IMR-90 (cell line): ENCODE results near the gene SLC8A1. TPM values are rescaled to one million over a fixed set of nuclear protein-coding genes. Genes with fewer than 3 reads are reported as not detected.

Source experiments
- ATAC-seq: fragments of 200-7000 bp; cut with Tn5 transposase; 2 replicates; pipeline ENCODE4 v1.9.1; 2020; ENCODE audit warnings: low read depth, mild to moderate bottlenecking, moderate library complexity
- BruUV-seq: library from RNA; stranded (reverse); fragments of 400-500 nt; replicated peaks from 2 replicates; lab custom pipeline; 2021; lab: Mats Ljungman, UMichigan
- CTCF ChIA-PET: fragments of 300-600 bp; formaldehyde crosslinking; extraction: SDS; loops from one replicate; lab custom pipeline; 2021; ENCODE audit warnings: antibody characterized with exemption; lab: Yijun Ruan, JAX
- POLR2A ChIA-PET: fragments of 300-600 bp; sonication (Branson Sonifier 250); formaldehyde crosslinking; loops from one replicate; lab custom pipeline; 2022; ENCODE audit warnings: antibody characterized with exemption; ENCODE audit not compliant: unreplicated experiment; lab: Charles Lee
- DNase-seq: peaks from one replicate; pipeline ENCODE4 v3.0.0; 2013
- H2AFZ ChIP-seq: replicated peaks from 2 replicates; pipeline ENCODE3; 2013; ENCODE audit warnings: low read length, mild to moderate bottlenecking; ENCODE audit not compliant: poor library complexity
- H2AK5ac ChIP-seq: 2 replicates; pipeline ENCODE4 v1.6.1; 2013; ENCODE audit warnings: low read depth, low read length, inconsistent platforms
- H2AK9ac ChIP-seq: replicated peaks from 2 replicates; pipeline ENCODE3; 2013; ENCODE audit warnings: mild to moderate bottlenecking, low read depth, low read length, moderate library complexity; ENCODE audit not compliant: poor library complexity
- H2BK120ac ChIP-seq: 2 replicates; pipeline ENCODE4 v1.6.1; 2013; ENCODE audit warnings: low read depth, low read length, inconsistent platforms
- H2BK15ac ChIP-seq: 3 replicates; pipeline ENCODE4 v1.6.1; 2013; ENCODE audit warnings: low read depth, low read length, inconsistent platforms
- H2BK20ac ChIP-seq: 2 replicates; pipeline ENCODE4 v1.6.1; 2013; ENCODE audit warnings: low read depth, mild to moderate bottlenecking, inconsistent platforms, low read length, moderate library complexity
- H2BK5ac ChIP-seq: 2 replicates; pipeline ENCODE4 v1.6.1; 2013; ENCODE audit warnings: mild to moderate bottlenecking, low read depth, low read length, inconsistent platforms; ENCODE audit not compliant: poor library complexity, severe bottlenecking
- H3K14ac ChIP-seq: replicated peaks from 2 replicates; pipeline ENCODE4 v1.6.1; 2013; ENCODE audit warnings: low read depth, low read length, inconsistent platforms
- H3K18ac ChIP-seq: 2 replicates; pipeline ENCODE4 v1.6.1; 2013; ENCODE audit warnings: low read depth, low read length, control low read depth
- H3K23ac ChIP-seq: 2 replicates; pipeline ENCODE4 v1.6.1; 2013; ENCODE audit warnings: low read depth, low read length, inconsistent platforms
- H3K27ac ChIP-seq: 2 replicates; pipeline ENCODE4 v1.5.1; 2013; ENCODE audit warnings: mild to moderate bottlenecking, control low read depth, low read length; ENCODE audit not compliant: insufficient read depth
- H3K27me3 ChIP-seq: 2 replicates; pipeline ENCODE4 v1.6.1; 2013; ENCODE audit warnings: low read length; ENCODE audit not compliant: control insufficient read depth, insufficient read depth
- H3K36me3 ChIP-seq: 2 replicates; pipeline ENCODE4 v1.6.1; 2013; ENCODE audit warnings: low read length, mixed read lengths; ENCODE audit not compliant: control insufficient read depth, insufficient read depth
- H3K4ac ChIP-seq: 2 replicates; pipeline ENCODE4 v1.6.1; 2013; ENCODE audit warnings: low read depth, low read length, inconsistent platforms
- H3K4me1 ChIP-seq: 2 replicates; pipeline ENCODE4 v1.6.1; 2013; ENCODE audit warnings: low read length, mixed read lengths; ENCODE audit not compliant: control insufficient read depth, insufficient read depth
- H3K4me2 ChIP-seq: 2 replicates; pipeline ENCODE4 v1.6.1; 2013; ENCODE audit warnings: low read depth, mild to moderate bottlenecking, control low read depth, low read length, moderate library complexity
- H3K4me3 ChIP-seq: 2 replicates; pipeline ENCODE4 v1.5.1; 2013; ENCODE audit warnings: low read depth, mild to moderate bottlenecking, control low read depth, low read length, moderate library complexity; ENCODE audit not compliant: insufficient read depth
- H3K56ac ChIP-seq: 2 replicates; pipeline ENCODE4 v1.6.1; 2013; ENCODE audit warnings: low read length, inconsistent platforms; ENCODE audit not compliant: insufficient read depth; ENCODE audit errors: extremely low read depth
- H3K79me1 ChIP-seq, 2 experiments: 2 replicates each; pipeline ENCODE4 v1.6.1; 2013; ENCODE audit warnings: low read length in 2 of 2, inconsistent platforms in 1 of 2, low read depth in 1 of 2
- H3K9ac ChIP-seq: 2 replicates; pipeline ENCODE4 v1.6.1; 2013; ENCODE audit warnings: low read depth, low read length, control low read depth
- H3K9me1 ChIP-seq: 2 replicates; pipeline ENCODE4 v1.6.1; 2013; ENCODE audit warnings: low read length, inconsistent platforms; ENCODE audit not compliant: insufficient read depth
- H3K9me3 ChIP-seq: 2 replicates; pipeline ENCODE4 v1.6.1; 2013; ENCODE audit warnings: low read length; ENCODE audit not compliant: control insufficient read depth, insufficient read depth
- H4K20me1 ChIP-seq: 2 replicates; pipeline ENCODE4 v1.6.1; 2013; ENCODE audit warnings: low read length, inconsistent platforms; ENCODE audit not compliant: insufficient read depth
- H4K5ac ChIP-seq: 2 replicates; pipeline ENCODE4 v1.6.1; 2013; ENCODE audit warnings: mild to moderate bottlenecking, low read depth, low read length, control low read depth
- H4K8ac ChIP-seq, 2 experiments: 2 replicates each; pipeline ENCODE4 v1.6.1; 2013; ENCODE audit warnings: low read depth in 2 of 2, low read length in 2 of 2, control low read depth in 1 of 2, inconsistent platforms in 1 of 2
- H4K91ac ChIP-seq: 2 replicates; pipeline ENCODE4 v1.6.1; 2013; ENCODE audit warnings: low read depth, low read length, inconsistent platforms; ENCODE audit not compliant: insufficient read depth
- BHLHE40 ChIP-seq: fragments of 150-350 bp; IDR thresholded peaks from 2 replicates; pipeline ENCODE4 v1.6.1; 2016; ENCODE audit warnings: mild to moderate bottlenecking, low read depth, low read length
- CEBPB ChIP-seq: IDR thresholded peaks from 2 replicates; pipeline ENCODE4 v1.6.1; 2012; ENCODE audit warnings: low read depth, low read length, improper control_type of control experiment
- FOS ChIP-seq: fragments of 150-350 bp; IDR thresholded peaks from 2 replicates; pipeline ENCODE4 v1.6.1; 2016; ENCODE audit warnings: low read depth, low read length
- MAZ ChIP-seq: IDR thresholded peaks from 2 replicates; pipeline ENCODE4 v1.6.1; 2012; ENCODE audit warnings: low read depth, mild to moderate bottlenecking, low read length, improper control_type of control experiment, moderate library complexity, borderline replicate concordance
- WGBS, 2 experiments: methylation state at CpG; one replicate each; pipeline versions ENCODE4 v1.1.5 to v1.1.7; 2013; ENCODE audit warnings: missing lambda C conversion rate in 2 of 2; ENCODE audit not compliant: insufficient read length in 1 of 2; ENCODE audit errors: extremely low coverage in 2 of 2; 5-methylcytosine and 5-hydroxymethylcytosine counted together
- dilution Hi-C: fragments of 300-500 bp; cut with HindIII; formaldehyde crosslinking; loops from one replicate; pipeline ENCODE4 v1.14.3; 2018; ENCODE audit warnings: low sequenced_read_pairs; ENCODE audit not compliant: unreplicated experiment
- in situ Hi-C: fragments of 300-500 bp; cut with MboI; formaldehyde crosslinking; loops from 3 replicates; pipeline ENCODE4 v1.14.3; 2019; ENCODE audit warnings: low sequenced_read_pairs, inconsistent platforms, mixed read lengths
- intact Hi-C: fragments of 100-400 bp; cut with micrococcal nuclease; formaldehyde crosslinking; loops from 2 replicates; pipeline ENCODE4 v1.10.0; 2022
- polyA plus RNA-seq, 3 experiments: library from polyadenylated mRNA; depleted of rRNA; stranded (reverse); fragments of >200 nt; gene quantifications; 2 replicates each; pipeline ENCODE4 v1.2.3, GENCODE V29; 2012; ENCODE audit warnings: low replicate concordance in 1 of 3
- total RNA-seq: library from RNA; depleted of rRNA; stranded (reverse); fragments of >200 nt; gene quantifications from 2 replicates; pipeline ENCODE4 v1.2.3, GENCODE V29; 2012

SLC8A1 gene
- total and polyA plus RNA-seq, 2 of the 4 experiments (the other 2 are of a cell fraction), result 7.7 to 57.0 TPM

- ATAC-seq (no peak), DNase-seq (peak; percentile 93)
- in situ Hi-C loops (no loop called here), intact Hi-C loops (no loop called here), dilution Hi-C loops (no loop called here)
- H2BK5ac ChIP-seq, result peak overlapping the region; percentile 41
- no peaks in the 10 kb centered on the region for H3K36me3 ChIP-seq
- CTCF ChIA-PET, result no interaction called here
- H4K8ac ChIP-seq, result peak overlapping the region; percentile 27 to 50; a peak in 3 of 4 replicates
- peak overlapping the region; percentile 42; the same call in 1 of the 2 replicates for H3K4ac ChIP-seq
- H3K9me3 ChIP-seq, result no peaks in the 10 kb centered on the region
- TF ChIP-seq FOS, result peak; percentile 18; the same call in 1 of the 2 replicates
- no peak for TF ChIP-seq MAZ
- TF ChIP-seq CEBPB, result peak; percentile 21; the same call in 1 of the 2 replicates
- 0 out of 2 replicates have a peak, but pooled peaks have one; percentile 18 for TF ChIP-seq BHLHE40
- no peaks in the 10 kb centered on the region for H4K20me1 ChIP-seq
- H4K91ac ChIP-seq, result peak overlapping the region; percentile 40
- H3K56ac ChIP-seq, result no peak overlapping the region
- peak overlapping the region; percentile 26; the same call in 1 of the 2 replicates for H3K4me2 ChIP-seq
- H3K23ac ChIP-seq, result no peak overlapping the region
- H2AFZ ChIP-seq, result no peak overlapping the region
- H3K4me3 ChIP-seq, result no peak overlapping the region
- H3K9ac ChIP-seq, result no peak overlapping the region
- H2AK9ac ChIP-seq, result no peak overlapping the region
- peak overlapping the region; percentile 78; the same call in 2 of the 3 replicates for H2BK15ac ChIP-seq
- H3K14ac ChIP-seq, result peak overlapping the region; percentile 10
- H3K27ac ChIP-seq, result no peak overlapping the region; the same call in 1 of the 2 replicates
- peak overlapping the region; percentile 67 for H2AK5ac ChIP-seq
- POLR2A ChIA-PET, result no interaction called here
- peaks cover 3% of the 10 kb centered on the region for H3K9me1 ChIP-seq
- H4K5ac ChIP-seq, result peak overlapping the region; percentile 1; the same call in 1 of the 2 replicates
- peak overlapping the region; percentile 31 for H2BK120ac ChIP-seq
- 50% methylated on average over 1 of the region's 2 CpGs; no CpG with 5 or more reads in 1 of the 2 experiments for WGBS, 2 experiments
- peaks cover 25% of the 10 kb centered on the region for H3K4me1 ChIP-seq
- no peaks in the 10 kb centered on the region for H3K27me3 ChIP-seq
- BruUV-seq, result no TSS peak
- H3K18ac ChIP-seq, result peak overlapping the region; percentile 66; the same call in 1 of the 2 replicates
- H3K79me1 ChIP-seq, result peaks cover 26 to 60% of the 10 kb centered on the region in 2 experiments
- peak overlapping the region; percentile 66; the same call in 1 of the 2 replicates for H2BK20ac ChIP-seq
Measured at GRCh38 chr2:40367652-40368051, 84.2 kb downstream of the SLC8A1 start.
